H4 (cell line): ENCODE measurements around the gene PDE11A. TPM values are rescaled to one million over a fixed set of nuclear protein-coding genes. Genes with fewer than 3 reads are reported as not detected.
"Not testable (repeated sequence)": the region's sequence is repeated elsewhere in the genome, so short reads cannot be mapped to it uniquely, and the experiment has no call there.

Experiments
- DNase-seq: peaks from one replicate; pipeline ENCODE4 v3.0.0-alpha.2; 2015; ENCODE audit warnings: low spot score
- total RNA-seq: library from RNA; depleted of rRNA; stranded (reverse); fragments of >200 nt; shearing (Covaris generic); gene quantifications from 2 replicates; pipeline ENCODE4 v1.2.3, GENCODE V29; 2014

Gene PDE11A
- total RNA-seq, 1 experiment from 2014 or later, result 0.60 TPM

- peak; percentile 83 for DNase-seq
Observed at GRCh38 chr2:178008636-178009289, 63.8 kb downstream of the PDE11A start.

DNA sequence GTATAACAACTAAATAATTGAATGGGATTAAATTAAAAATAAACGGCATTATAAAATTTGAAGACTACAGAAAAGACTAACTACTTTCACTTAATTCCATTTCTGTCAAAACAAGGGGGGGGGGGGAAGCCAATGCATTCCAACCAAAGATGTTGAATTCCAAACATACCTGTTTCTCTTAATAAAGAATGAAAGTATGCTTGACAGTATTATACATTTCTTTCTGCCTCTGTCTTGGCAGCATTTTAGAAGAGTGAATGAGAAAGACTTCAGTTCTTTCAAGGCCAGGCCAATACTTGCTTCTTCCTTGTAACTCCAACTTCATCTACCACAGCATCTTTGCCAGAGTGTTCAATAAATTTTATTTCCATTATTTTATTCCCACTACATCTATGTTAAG is 65.9 kb downstream of the PDE11A start:
- no peak for DNase-seq

DNA sequence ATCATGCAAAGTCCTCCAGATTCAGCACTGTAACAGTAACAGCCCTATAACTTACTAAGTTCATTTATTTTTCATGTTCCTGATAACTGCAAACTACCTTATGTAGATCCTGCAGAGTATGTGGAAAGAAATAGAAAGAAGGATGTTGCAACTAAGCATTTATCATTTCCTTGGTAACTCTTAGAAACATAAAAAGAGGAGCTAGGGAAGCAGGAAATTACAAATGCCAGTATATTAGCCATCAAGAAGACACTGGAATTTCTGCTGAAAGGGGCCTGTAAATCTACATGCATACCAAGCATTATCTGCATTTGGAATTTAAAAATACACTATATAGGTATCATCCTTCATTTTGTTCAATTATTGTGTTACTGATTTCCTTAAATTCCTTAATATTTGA is 66.8 kb downstream of the PDE11A start:
- DNase-seq, result no peak

GRCh38 chr2:178002038-178002437 is 70.5 kb downstream of the PDE11A start:
- no peak for DNase-seq

DNA sequence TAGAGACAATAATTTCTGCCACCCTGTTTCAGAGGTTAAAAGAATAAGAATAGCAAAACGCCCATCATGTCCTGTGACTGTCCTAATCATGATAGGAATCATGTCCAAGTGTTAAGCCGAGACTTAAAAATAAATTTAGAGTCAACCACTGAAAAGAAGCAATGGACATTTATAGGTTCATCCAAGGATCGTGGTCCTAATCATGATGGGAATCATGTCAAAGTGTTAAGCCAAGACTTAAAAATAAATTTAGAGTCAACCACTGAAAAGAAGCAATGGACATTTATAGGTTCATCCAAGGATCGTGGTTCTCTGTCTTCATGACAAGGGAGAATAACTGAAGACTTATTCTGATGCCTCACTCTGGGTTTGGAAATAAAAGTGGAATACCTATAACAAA is 73.6 kb downstream of the PDE11A start:
- no peak for DNase-seq

DNA sequence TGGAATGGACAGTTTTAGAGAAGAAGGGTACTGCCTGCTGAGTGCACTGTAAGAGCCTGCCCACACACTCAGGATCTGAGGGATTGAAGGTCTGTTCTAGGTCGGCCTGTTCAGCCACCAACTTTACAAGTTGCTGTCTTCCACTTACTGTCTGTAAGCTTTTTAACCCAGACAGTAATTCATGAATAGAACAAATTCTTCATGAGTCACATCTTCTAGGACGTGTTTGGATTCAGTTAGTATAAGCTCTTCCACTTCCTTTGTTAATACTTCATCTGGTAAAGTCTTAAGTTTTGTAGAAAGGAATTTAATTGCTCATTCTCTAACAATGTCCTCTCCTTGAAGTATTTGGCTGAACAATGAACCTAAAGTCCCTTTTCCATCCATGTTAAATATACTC is 74.6 kb downstream of the PDE11A start:
- DNase-seq, result no peak

- DNase-seq, result no peak
Observed at GRCh38 chr2:177992992-177993391, 79.6 kb downstream of the PDE11A start.

- no peak for DNase-seq
Observed at GRCh38 chr2:177989029-177989885, 83.3 kb downstream of the PDE11A start.

GRCh38 chr2:177984749-177985148 is 87.8 kb downstream of the PDE11A start:
- no peak for DNase-seq

DNA sequence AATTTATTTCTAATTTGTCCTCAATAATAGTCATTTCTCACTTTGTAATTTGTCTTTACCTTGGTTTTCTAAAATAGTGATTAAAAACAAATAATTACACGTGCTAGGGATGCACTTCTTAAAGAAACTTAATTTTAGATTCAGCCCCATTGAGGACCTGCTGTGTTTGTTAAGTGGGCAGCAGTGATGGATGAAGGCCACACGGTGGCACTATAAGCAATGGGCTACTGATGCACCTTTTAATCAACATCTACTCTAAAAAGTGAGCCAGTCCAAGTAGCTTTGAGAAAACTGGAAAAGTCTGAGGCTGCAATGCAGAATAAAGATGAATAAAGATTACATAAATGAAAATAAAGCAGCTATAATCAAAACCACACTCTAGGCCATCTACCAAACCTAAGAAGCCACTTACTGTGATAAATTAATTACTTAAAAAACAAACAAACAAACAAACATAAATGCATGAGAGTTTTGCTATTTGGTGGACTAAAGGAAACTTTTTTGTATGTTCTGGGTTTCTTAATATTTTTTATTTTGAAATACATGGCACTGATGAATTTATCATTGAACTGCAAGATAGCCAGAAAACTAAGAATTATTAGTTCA is 89.3 kb downstream of the PDE11A start:
- DNase-seq, result peak; percentile 51

DNA sequence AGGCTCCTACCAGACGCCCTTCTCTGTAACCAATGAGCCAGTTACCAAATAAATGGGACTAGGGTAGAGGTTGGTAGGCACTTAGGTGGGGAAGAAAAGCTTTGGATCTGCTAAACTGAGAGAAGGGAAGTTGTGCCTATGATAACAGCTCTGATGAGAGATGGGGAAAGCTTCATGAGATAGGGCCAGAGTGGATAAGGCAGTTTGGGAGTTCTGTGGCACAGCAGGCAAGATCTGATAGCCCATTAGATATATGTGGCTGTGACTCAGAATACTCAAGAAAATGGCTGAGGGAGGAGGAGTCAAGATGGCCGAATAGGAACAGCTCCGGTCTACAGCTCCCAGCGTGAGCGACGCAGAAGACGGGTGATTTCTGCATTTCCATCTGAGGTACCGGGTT is 99.8 kb downstream of the PDE11A start:
- DNase-seq, result no peak

GRCh38 chr2:177972123-177972522 is 100.5 kb downstream of the PDE11A start:
- DNase-seq, result no peak

DNA sequence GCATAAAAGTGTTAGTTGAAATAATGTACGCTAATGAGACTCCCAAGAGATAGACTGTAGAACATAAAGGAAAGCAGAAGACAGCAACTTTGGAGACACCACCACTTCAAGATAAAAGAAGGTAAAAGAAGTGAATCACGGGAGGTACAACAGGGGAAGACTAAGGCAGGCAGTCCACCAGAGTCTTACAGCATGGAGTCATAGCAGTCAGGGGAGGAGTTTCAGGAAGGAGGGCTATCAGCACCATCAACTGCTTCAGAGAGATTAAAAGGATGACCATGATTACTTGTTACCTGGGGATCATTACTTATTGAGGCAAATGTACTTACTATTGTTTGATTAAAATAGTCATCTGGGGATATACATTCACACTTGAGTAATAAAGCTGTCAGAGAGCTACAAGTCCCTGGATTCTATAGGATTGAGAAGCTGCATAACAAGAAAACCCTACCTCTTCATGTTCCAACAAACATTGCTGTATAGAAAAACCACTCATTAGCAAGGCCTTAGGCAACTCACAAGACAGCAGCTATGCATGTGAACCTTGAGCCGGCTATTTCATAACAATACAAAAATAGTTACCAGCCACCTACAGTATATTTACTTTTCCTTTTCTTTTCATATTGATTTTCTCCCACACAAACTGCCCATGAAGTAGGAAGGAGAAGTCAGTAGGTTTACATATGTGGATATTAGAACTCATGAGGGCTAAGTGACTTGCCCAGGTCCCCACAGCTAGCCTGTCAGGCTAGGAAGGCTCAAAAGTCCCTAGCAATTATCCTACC is 101.7 kb downstream of the PDE11A start:
- DNase-seq, result no peak

GRCh38 chr2:177964892-177965291 is 107.7 kb downstream of the PDE11A start:
- DNase-seq, result no peak

GRCh38 chr2:177952151-177952550 is 120.4 kb downstream of the PDE11A start:
- DNase-seq, result no peak

GRCh38 chr2:177947598-177947997 is 125.0 kb downstream of the PDE11A start:
- not testable (repeated sequence) for DNase-seq

- not testable (repeated sequence) for DNase-seq
Observed at GRCh38 chr2:177944530-177944929, 128.0 kb downstream of the PDE11A start.

- DNase-seq, result no peak
Observed at GRCh38 chr2:177942731-177943130, 129.8 kb downstream of the PDE11A start.

DNA sequence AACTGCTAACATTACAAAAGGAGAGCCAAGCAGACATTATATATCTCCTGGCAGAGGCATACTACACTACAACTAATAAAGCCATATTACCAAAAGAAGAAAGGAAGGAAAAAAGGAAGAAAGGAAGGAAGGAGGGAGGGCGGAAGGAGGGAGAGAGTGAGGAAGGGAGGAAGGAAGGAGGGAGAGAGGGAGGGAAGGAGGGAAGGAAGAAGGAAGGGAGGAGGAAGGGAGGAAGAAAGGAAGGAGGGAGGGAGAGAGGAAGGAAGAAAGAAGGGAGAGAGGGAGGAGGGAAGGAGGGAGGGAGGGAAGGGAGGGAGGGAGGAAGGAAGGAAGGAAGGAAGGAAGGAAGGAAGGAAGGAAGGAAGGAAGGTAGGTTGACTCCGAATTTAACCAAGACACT is 133.4 kb downstream of the PDE11A start:
- no peak for DNase-seq

DNA sequence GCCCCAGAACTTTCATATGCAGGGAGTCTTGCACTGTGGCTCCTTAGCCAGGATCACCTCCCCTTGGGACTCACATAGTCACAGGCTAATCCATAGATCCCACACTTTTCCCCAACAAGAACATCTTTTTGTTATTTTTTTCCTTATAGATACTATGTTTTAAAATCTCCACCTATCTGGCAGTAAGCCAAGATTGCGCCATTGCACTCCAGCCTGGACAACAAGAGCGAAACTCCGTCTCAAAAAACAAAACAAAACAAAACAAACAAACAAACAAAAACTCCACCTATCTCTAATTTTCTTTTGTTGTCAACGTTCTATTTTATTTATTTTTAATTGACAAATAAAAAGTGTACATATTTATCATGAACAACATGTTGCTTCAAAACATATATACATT is 141.7 kb downstream of the PDE11A start:
- no peak for DNase-seq

GRCh38 chr2:177929662-177930522 is 142.7 kb downstream of the PDE11A start:
- DNase-seq, result no peak
